Mesenchymal stem cell (in vitro differentiated cells and primary cell): ENCODE results near the gene PATZ1. TPM values are rescaled to one million over a fixed set of nuclear protein-coding genes. Genes with fewer than 3 reads are reported as not detected.
"Not testable (repeated sequence)": the region's sequence is repeated elsewhere in the genome, so short reads cannot be mapped to it uniquely, and the experiment has no call there.

Experiments
- DNase-seq: peaks from one replicate; pipeline ENCODE4 v3.0.0-alpha.2; 2013
- H2AFZ ChIP-seq: one replicate; pipeline ENCODE4 v1.6.1; 2013; ENCODE audit warnings: low read depth, mild to moderate bottlenecking, control low read depth, inconsistent platforms, low read length, moderate library complexity
- H2AK5ac ChIP-seq: 2 replicates; pipeline ENCODE4 v1.6.1; 2013; ENCODE audit warnings: low read length, moderate library complexity, mild to moderate bottlenecking, inconsistent platforms; ENCODE audit not compliant: severe bottlenecking
- H2BK120ac ChIP-seq: one replicate; pipeline ENCODE4 v1.6.1; 2013; ENCODE audit warnings: low read depth, mild to moderate bottlenecking, inconsistent platforms, low read length, moderate library complexity
- H2BK12ac ChIP-seq, 2 experiments: one replicate each; pipeline ENCODE4 v1.6.1; 2013; ENCODE audit warnings: inconsistent platforms in 2 of 2, low read length in 2 of 2, mild to moderate bottlenecking in 2 of 2, moderate library complexity in 2 of 2, control low read depth in 1 of 2
- H2BK15ac ChIP-seq: one replicate; pipeline ENCODE4 v1.6.1; 2013; ENCODE audit warnings: mild to moderate bottlenecking, low read depth, inconsistent platforms; ENCODE audit not compliant: poor library complexity, severe bottlenecking
- H2BK5ac ChIP-seq: 2 replicates; pipeline ENCODE4 v1.6.1; 2013; ENCODE audit warnings: low read depth, mild to moderate bottlenecking, low read length, control low read depth, inconsistent platforms; ENCODE audit not compliant: poor library complexity, severe bottlenecking
- H3K14ac ChIP-seq, 2 experiments: one replicate each; pipeline ENCODE4 v1.6.1; 2013; ENCODE audit warnings: inconsistent platforms in 2 of 2, low read length in 2 of 2, control low read depth in 1 of 2, mild to moderate bottlenecking in 1 of 2, moderate library complexity in 1 of 2
- H3K18ac ChIP-seq, 2 experiments: one replicate each; pipeline ENCODE4 v1.6.1; 2013; ENCODE audit warnings: inconsistent platforms in 2 of 2, low read length in 2 of 2, control low read depth in 1 of 2, low read depth in 1 of 2, mild to moderate bottlenecking in 1 of 2
- H3K23ac ChIP-seq, 2 experiments: one replicate each; pipeline ENCODE4 v1.6.1; 2013; ENCODE audit warnings: inconsistent platforms in 2 of 2, low read length in 2 of 2, mild to moderate bottlenecking in 2 of 2, moderate library complexity in 2 of 2, control low read depth in 1 of 2
- H3K27ac ChIP-seq: 2 replicates; pipeline ENCODE4 v1.5.1; 2013; ENCODE audit warnings: mild to moderate bottlenecking, moderate library complexity, low read length, control low read depth, inconsistent platforms; ENCODE audit not compliant: poor library complexity, severe bottlenecking
- H3K27me3 ChIP-seq, 2 experiments: 2 replicates each; pipeline versions ENCODE4 v1.6.1 to v1.7.0; 2013; ENCODE audit warnings: low read length in 2 of 2, mild to moderate bottlenecking in 2 of 2, moderate library complexity in 2 of 2, control low read depth in 1 of 2, inconsistent platforms in 1 of 2; ENCODE audit not compliant: control insufficient read depth in 1 of 2, insufficient read depth in 1 of 2
- H3K36me3 ChIP-seq, 2 experiments: 2 replicates each; pipeline versions ENCODE4 v1.6.1 to v1.7.0; 2013; ENCODE audit warnings: low read length in 2 of 2, control low read depth in 1 of 2, inconsistent platforms in 1 of 2, low read depth in 1 of 2, mild to moderate bottlenecking in 1 of 2; ENCODE audit not compliant: insufficient read depth in 2 of 2, control insufficient read depth in 1 of 2
- H3K4ac ChIP-seq, 2 experiments: one replicate each; pipeline ENCODE4 v1.6.1; 2013; ENCODE audit warnings: inconsistent platforms in 2 of 2, low read length in 2 of 2, mild to moderate bottlenecking in 2 of 2, moderate library complexity in 2 of 2, control low read depth in 1 of 2, low read depth in 1 of 2
- H3K4me1 ChIP-seq: 2 replicates; pipeline ENCODE4 v1.6.1; 2013; ENCODE audit warnings: low read depth, low read length, control low read depth; ENCODE audit not compliant: control insufficient read depth, insufficient read depth
- H3K4me2 ChIP-seq: 2 replicates; pipeline ENCODE4 v1.6.1; 2013; ENCODE audit warnings: low read length, mild to moderate bottlenecking, inconsistent platforms; ENCODE audit not compliant: poor library complexity, severe bottlenecking
- H3K4me3 ChIP-seq, 2 experiments: 2 replicates each; pipeline versions ENCODE4 v1.5.1 to v1.7.0; 2013; ENCODE audit warnings: low read length in 2 of 2, mild to moderate bottlenecking in 2 of 2, control low read depth in 1 of 2, low read depth in 1 of 2; ENCODE audit not compliant: insufficient read depth in 1 of 2
- H3K79me1 ChIP-seq: replicated peaks from 2 replicates; pipeline ENCODE4 v1.6.1; 2013; ENCODE audit warnings: mild to moderate bottlenecking, control low read depth, low read length, inconsistent platforms; ENCODE audit not compliant: poor library complexity, severe bottlenecking
- H3K9ac ChIP-seq: 2 replicates; pipeline ENCODE4 v1.7.0; 2013; ENCODE audit warnings: mild to moderate bottlenecking, low read length, moderate library complexity
- H3K9me3 ChIP-seq: 2 replicates; pipeline ENCODE4 v1.7.0; 2013; ENCODE audit warnings: mild to moderate bottlenecking, low read length; ENCODE audit not compliant: control insufficient read depth
- H4K8ac ChIP-seq: one replicate; pipeline ENCODE4 v1.6.1; 2013; ENCODE audit warnings: inconsistent platforms, mild to moderate bottlenecking, low read length, moderate library complexity
- H4K91ac ChIP-seq: one replicate; pipeline ENCODE4 v1.6.1; 2013; ENCODE audit warnings: mild to moderate bottlenecking, low read length, inconsistent platforms
- WGBS: methylation state at CpG from one replicate; pipeline ENCODE4 v1.1.7; 2013; ENCODE audit warnings: mixed read lengths; 5-methylcytosine and 5-hydroxymethylcytosine counted together
- polyA plus RNA-seq, 2 experiments: library from polyadenylated mRNA; stranded (reverse); fragments of 200-250 nt; gene quantifications; one replicate each; pipeline ENCODE4 v1.2.3, GENCODE V29; 2013

PATZ1 gene, protein sequence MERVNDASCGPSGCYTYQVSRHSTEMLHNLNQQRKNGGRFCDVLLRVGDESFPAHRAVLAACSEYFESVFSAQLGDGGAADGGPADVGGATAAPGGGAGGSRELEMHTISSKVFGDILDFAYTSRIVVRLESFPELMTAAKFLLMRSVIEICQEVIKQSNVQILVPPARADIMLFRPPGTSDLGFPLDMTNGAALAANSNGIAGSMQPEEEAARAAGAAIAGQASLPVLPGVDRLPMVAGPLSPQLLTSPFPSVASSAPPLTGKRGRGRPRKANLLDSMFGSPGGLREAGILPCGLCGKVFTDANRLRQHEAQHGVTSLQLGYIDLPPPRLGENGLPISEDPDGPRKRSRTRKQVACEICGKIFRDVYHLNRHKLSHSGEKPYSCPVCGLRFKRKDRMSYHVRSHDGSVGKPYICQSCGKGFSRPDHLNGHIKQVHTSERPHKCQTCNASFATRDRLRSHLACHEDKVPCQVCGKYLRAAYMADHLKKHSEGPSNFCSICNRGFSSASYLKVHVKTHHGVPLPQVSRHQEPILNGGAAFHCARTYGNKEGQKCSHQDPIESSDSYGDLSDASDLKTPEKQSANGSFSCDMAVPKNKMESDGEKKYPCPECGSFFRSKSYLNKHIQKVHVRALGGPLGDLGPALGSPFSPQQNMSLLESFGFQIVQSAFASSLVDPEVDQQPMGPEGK
- polyA plus RNA-seq (2013, experiment 1 of 2): 10.3 TPM
- polyA plus RNA-seq (2013, experiment 2 of 2): 10.6 TPM

DNA sequence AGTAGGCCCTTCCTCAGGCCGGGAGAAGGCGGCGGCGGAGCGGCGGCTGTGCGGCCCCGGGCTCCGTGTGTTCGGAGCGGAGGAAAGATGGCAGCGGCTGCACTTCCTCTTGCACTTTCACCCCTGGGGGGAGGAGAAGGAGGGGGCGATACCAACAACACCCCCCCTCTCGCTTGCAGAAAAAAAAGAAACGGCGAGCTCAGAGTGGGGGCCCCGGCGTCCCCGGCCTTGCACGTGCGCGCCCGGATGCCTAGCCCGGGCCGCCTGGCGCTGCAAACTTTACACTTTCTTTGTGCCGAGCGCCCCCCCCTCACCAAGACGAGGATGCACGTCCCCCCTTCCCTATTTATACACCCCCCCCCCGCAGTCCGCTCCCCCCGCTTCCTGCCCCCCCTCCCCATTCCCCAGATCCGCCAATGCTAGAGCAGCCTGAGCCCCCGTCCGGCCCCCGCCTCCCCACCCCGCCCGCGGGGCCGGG is at the start of gene PATZ1:
Gene PATZ1, minus strand, starts transcription at position 92 of the 478 bp plus-strand sequence. CDS start 744 bp downstream, outside the sequence.
- 3% methylated on average over 7 of the region's 41 CpGs for WGBS
- Histone ChIP-seq H3K4me3 (peak within 1 kb of the TSS; percentile 74 to 82), H3K18ac (peak within 1 kb of the TSS; percentile 93 to 95), H4K91ac (peak within 1 kb of the TSS; percentile 95), H3K27ac (peak within 1 kb of the TSS; percentile 87), H3K4me1 (peaks cover 37% of the 10 kb centered on the region), H2BK15ac (peak within 1 kb of the TSS; percentile 80), H2BK12ac (peak within 1 kb of the TSS; percentile 35 to 63), H3K9ac (peak within 1 kb of the TSS; percentile 83), H3K14ac (peak within 1 kb of the TSS in 1 of 2 experiments; percentile 96), H2BK5ac (peak within 1 kb of the TSS; percentile 71), H3K79me1 (peaks cover 22% of the 10 kb centered on the region), H3K27me3 (no peaks in the 10 kb centered on the region), H3K9me3 (no peaks in the 10 kb centered on the region), H2AFZ (peak within 1 kb of the TSS; percentile 70), H3K4me2 (peak within 1 kb of the TSS; percentile 95), H4K8ac (peak within 1 kb of the TSS; percentile 98), H3K4ac (peak within 1 kb of the TSS; percentile 88 to 90), H3K23ac (peak within 1 kb of the TSS in 1 of 2 experiments; percentile 24), H2AK5ac (peak within 1 kb of the TSS; percentile 14), H3K36me3 (peaks cover 18 to 27% of the 10 kb centered on the region in 2 experiments), H2BK120ac (peak within 1 kb of the TSS; percentile 94)
- DNase-seq: peak; percentile 86

DNA sequence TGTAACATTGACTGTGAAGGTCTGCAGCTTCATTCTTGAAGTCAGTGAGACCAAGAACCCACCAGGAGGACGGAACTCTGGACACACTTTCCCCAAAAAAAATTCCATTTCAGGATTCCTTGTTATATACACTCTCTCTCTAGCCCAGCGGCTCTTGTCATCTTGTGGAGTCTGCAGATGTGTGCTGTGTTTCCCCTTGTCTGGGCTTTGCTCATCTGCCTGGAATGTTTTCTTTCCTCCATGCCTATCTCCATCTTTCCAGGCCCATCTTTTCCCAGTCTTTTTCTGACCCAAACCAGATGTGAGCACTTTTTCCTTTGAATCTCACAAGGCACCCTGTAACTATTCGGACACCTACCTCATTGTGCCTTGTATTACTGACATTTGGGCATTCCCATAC is 48.2 kb upstream of the PATZ1 start:
- no peak for DNase-seq
- H3K9me3 ChIP-seq: no peaks in the 10 kb centered on the region
- H3K4ac ChIP-seq: no peak overlapping the region
- H3K36me3 ChIP-seq: no peaks in the 10 kb centered on the region
- no peak overlapping the region for H2BK5ac ChIP-seq
- no peak overlapping the region for H3K27ac ChIP-seq
- H3K4me3 ChIP-seq: no peak overlapping the region
- no peak overlapping the region for H4K8ac ChIP-seq
- H3K14ac ChIP-seq: no peak overlapping the region
- no peaks in the 10 kb centered on the region for H3K27me3 ChIP-seq
- no peak overlapping the region for H2BK15ac ChIP-seq
- no peak overlapping the region for H2BK120ac ChIP-seq
- 76% methylated on average over 3 of the region's 3 CpGs for WGBS
- H3K4me2 ChIP-seq: no peak overlapping the region
- H2AK5ac ChIP-seq: no peak overlapping the region
- no peak overlapping the region for H3K23ac ChIP-seq
- no peak overlapping the region for H2AFZ ChIP-seq
- no peaks in the 10 kb centered on the region for H3K4me1 ChIP-seq
- no peaks in the 10 kb centered on the region for H3K79me1 ChIP-seq
- no peak overlapping the region for H3K18ac ChIP-seq
- H3K9ac ChIP-seq: no peak overlapping the region
- no peak overlapping the region for H4K91ac ChIP-seq
- H2BK12ac ChIP-seq: no peak overlapping the region

DNA sequence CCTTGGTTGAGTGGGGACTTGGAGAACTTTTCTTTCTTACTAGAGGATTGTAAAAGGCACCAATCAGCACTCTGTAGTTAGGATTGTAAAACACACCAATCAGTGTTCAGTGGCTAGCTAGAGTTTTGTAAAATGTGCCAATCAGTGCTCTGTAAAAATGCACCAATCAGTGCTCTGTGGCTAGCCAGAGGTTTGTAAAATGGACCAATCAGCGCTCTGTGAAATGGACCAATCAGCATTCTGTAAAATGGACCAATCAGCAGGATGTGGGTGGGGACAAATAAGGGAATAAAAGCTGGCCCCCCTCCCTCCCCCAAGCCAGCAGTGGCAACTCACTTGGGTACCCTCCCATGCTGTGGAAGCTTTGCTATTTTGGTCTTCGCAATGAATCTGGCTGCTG is 47.7 kb upstream of the PATZ1 start:
- H2AK5ac ChIP-seq: no peak overlapping the region
- no peak overlapping the region for H3K14ac ChIP-seq
- H2BK5ac ChIP-seq: no peak overlapping the region
- H3K79me1 ChIP-seq: no peaks in the 10 kb centered on the region
- no peak overlapping the region for H4K8ac ChIP-seq
- no peak overlapping the region for H3K4me3 ChIP-seq
- no peak overlapping the region for H2BK15ac ChIP-seq
- no peak overlapping the region for H3K9ac ChIP-seq
- DNase-seq: no peak
- no peak overlapping the region for H4K91ac ChIP-seq
- H2BK120ac ChIP-seq: no peak overlapping the region
- no peak overlapping the region for H2AFZ ChIP-seq
- WGBS: 97% methylated on average over 2 of the region's 2 CpGs
- H3K4me1 ChIP-seq: no peaks in the 10 kb centered on the region
- no peaks in the 10 kb centered on the region for H3K27me3 ChIP-seq
- no peak overlapping the region for H3K27ac ChIP-seq
- no peak overlapping the region for H3K18ac ChIP-seq
- no peak overlapping the region for H3K4ac ChIP-seq
- no peaks in the 10 kb centered on the region for H3K36me3 ChIP-seq
- H3K9me3 ChIP-seq: no peaks in the 10 kb centered on the region
- no peak overlapping the region for H3K4me2 ChIP-seq
- no peak overlapping the region for H3K23ac ChIP-seq
- no peak overlapping the region for H2BK12ac ChIP-seq

DNA sequence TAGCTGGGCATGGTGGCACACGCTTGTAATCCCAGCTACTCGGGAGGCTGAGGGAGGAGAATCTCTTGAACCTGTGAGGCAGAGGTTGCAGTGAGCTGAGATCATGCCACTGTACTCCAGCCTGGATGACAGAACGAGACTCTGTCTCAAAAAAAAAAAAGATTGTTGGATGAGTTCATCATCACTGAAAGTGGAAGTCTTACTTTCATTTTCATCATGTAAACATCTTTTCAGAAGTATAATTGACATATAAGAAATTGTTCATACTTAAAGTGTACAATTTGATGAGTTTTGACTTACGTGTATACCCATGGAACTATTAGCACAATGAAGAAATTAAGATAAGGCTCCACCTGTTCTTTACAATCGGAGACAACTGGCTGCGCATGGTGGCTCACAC is 32.5 kb upstream of the PATZ1 start:
- not testable (repeated sequence) for H3K4me3 ChIP-seq, H2AK5ac ChIP-seq, H2BK15ac ChIP-seq, H4K91ac ChIP-seq, H3K18ac ChIP-seq, H3K9ac ChIP-seq, H3K14ac ChIP-seq, H2BK120ac ChIP-seq, H3K4me1 ChIP-seq, H2AFZ ChIP-seq, H3K4ac ChIP-seq, H3K36me3 ChIP-seq, H3K27me3 ChIP-seq, H3K27ac ChIP-seq, H2BK5ac ChIP-seq, H3K79me1 ChIP-seq, H3K23ac ChIP-seq, H2BK12ac ChIP-seq, H3K4me2 ChIP-seq, H4K8ac ChIP-seq, H3K9me3 ChIP-seq
- peak; percentile 6 for DNase-seq
- WGBS: 93% methylated on average over 5 of the region's 6 CpGs
